ENCODE results near the gene OR52W1. TPM values are rescaled to one million over a fixed set of nuclear protein-coding genes. Genes with fewer than 3 reads are reported as not detected.

Gene OR52W1
- total RNA-seq: not detected in 2 replicates

GRCh38 chr11:6199174-6199810 is at the start of gene OR52W1:
Gene OR52W1 (plus strand): TSS chr11:6199224. CDS start chr11:6199224, 0 bp downstream.

GRCh38 chr11:6170226-6170625 is 28.8 kb upstream of the OR52W1 start, which contains the start of gene OR52B2:
Gene OR52B2 (minus strand): TSS chr11:6170326. CDS start chr11:6170326, 0 bp downstream.

GRCh38 chr11:6205366-6205765 is 6.3 kb downstream of the OR52W1 start, which contains the start of gene C11orf42:
Gene C11orf42 (plus strand): TSS chr11:6205557. CDS start chr11:6205616, 59 bp downstream.

GRCh38 chr11:6234387-6235107 is 35.5 kb downstream of the OR52W1 start, which contains the start of gene FHIP1B:
Gene FHIP1B (minus strand): TSS chr11:6234636. CDS start chr11:6224516, 10,120 bp downstream.

GRCh38 chr11:6238902-6239301 is 39.9 kb downstream of the OR52W1 start, which contains the start of gene CNGA4:
Gene CNGA4 (plus strand): TSS chr11:6239089. CDS start chr11:6239207, 118 bp downstream.

Other genes with a start within 250 kb of the OR52W1 start
- gene OR56A5, start 230.7 kb upstream of the OR52W1 start, total RNA-seq: not detected in 2 replicates
- not detected in 2 replicates for gene OR52L1, start 212.2 kb upstream of the OR52W1 start, total RNA-seq
- gene OR56A4, start 192.3 kb upstream of the OR52W1 start, total RNA-seq: not detected in 2 replicates
- gene OR56A1, start 168.5 kb upstream of the OR52W1 start, total RNA-seq: not detected in 2 replicates
- gene OR56B4, start 91.5 kb upstream of the OR52W1 start, total RNA-seq: not detected in 2 replicates
- not detected in 2 replicates for gene OR52B2, start 28.9 kb upstream of the OR52W1 start, total RNA-seq
- not detected in 2 replicates for gene C11orf42, start 6.3 kb downstream of the OR52W1 start, total RNA-seq
- gene FHIP1B, start 35.4 kb downstream of the OR52W1 start, total RNA-seq: 8.1 and 14.3 TPM in 2 replicates
- not detected in 2 replicates for gene CNGA4, start 39.9 kb downstream of the OR52W1 start, total RNA-seq
- not detected in 2 replicates for gene CCKBR, start 60.6 kb downstream of the OR52W1 start, total RNA-seq
- gene CAVIN3, start 121.3 kb downstream of the OR52W1 start, total RNA-seq: 318 and 495 TPM in 2 replicates
- 58.9 and 73.5 TPM in 2 replicates for gene SMPD1, start 191.2 kb downstream of the OR52W1 start, total RNA-seq
- gene APBB1, start 219.9 kb downstream of the OR52W1 start, total RNA-seq: 28.7 and 40.3 TPM in 2 replicates
- 0.49 TPM in 1 of 2 replicates, not detected in the other for gene HPX, start 241.8 kb downstream of the OR52W1 start, total RNA-seq